ENCODE results near the gene PTBP3. TPM values are rescaled to one million over a fixed set of nuclear protein-coding genes. Genes with fewer than 3 reads are reported as not detected.
"Not testable (repeated sequence)": the region's sequence is repeated elsewhere in the genome, so short reads cannot be mapped to it uniquely, and the experiment has no call there.

PTBP3 gene
- total RNA-seq, 1 experiment from 2014 or later = 16.3 TPM

GRCh38 chr9:112367465-112367864 lies 34.0 kb upstream of the PTBP3 start:
- no peak for DNase-seq
- no peak overlapping the region for H3K4me3 ChIP-seq
- no peaks in the 10 kb centered on the region for H3K27me3 ChIP-seq
- H3K9me3 ChIP-seq = peaks cover 10% of the 10 kb centered on the region
- H3K36me3 ChIP-seq = no peaks in the 10 kb centered on the region

- H3K27me3 ChIP-seq = no peaks in the 10 kb centered on the region
- DNase-seq = no peak
- H3K9me3 ChIP-seq = peaks cover 10% of the 10 kb centered on the region
- H3K4me3 ChIP-seq = no peak overlapping the region
- no peaks in the 10 kb centered on the region for H3K36me3 ChIP-seq
These were observed 33.2 kb upstream of the PTBP3 start for GRCh38 chr9:112366591-112366990.

GRCh38 chr9:112365257-112365656 lies 31.8 kb upstream of the PTBP3 start:
- not testable (repeated sequence) for H3K4me3 ChIP-seq, DNase-seq, H3K36me3 ChIP-seq, H3K27me3 ChIP-seq
- H3K9me3 ChIP-seq = peaks cover 10% of the 10 kb centered on the region

GRCh38 chr9:112364761-112365160 lies 31.3 kb upstream of the PTBP3 start:
- no peaks in the 10 kb centered on the region for H3K27me3 ChIP-seq
- peaks cover 10% of the 10 kb centered on the region for H3K9me3 ChIP-seq
- DNase-seq = no peak
- no peaks in the 10 kb centered on the region for H3K36me3 ChIP-seq
- no peak overlapping the region for H3K4me3 ChIP-seq

GRCh38 chr9:112361601-112362000 lies 28.2 kb upstream of the PTBP3 start:
- no peaks in the 10 kb centered on the region for H3K36me3 ChIP-seq
- no peak for DNase-seq
- H3K9me3 ChIP-seq = 0 out of 2 replicates have a peak, but pooled peaks cover 3% of the 10 kb centered on the region
- no peak overlapping the region for H3K4me3 ChIP-seq
- H3K27me3 ChIP-seq = no peaks in the 10 kb centered on the region

GRCh38 chr9:112360047-112360804 lies 26.8 kb upstream of the PTBP3 start:
- no peaks in the 10 kb centered on the region for H3K36me3 ChIP-seq
- H3K9me3 ChIP-seq = 0 out of 2 replicates have a peak, but pooled peaks cover 2% of the 10 kb centered on the region
- no peak overlapping the region for H3K4me3 ChIP-seq
- no peaks in the 10 kb centered on the region for H3K27me3 ChIP-seq
- no peak for DNase-seq

GRCh38 chr9:112355427-112355897 lies 22.0 kb upstream of the PTBP3 start:
- H3K9me3 ChIP-seq = no peaks in the 10 kb centered on the region
- H3K4me3 ChIP-seq = no peak overlapping the region
- no peaks in the 10 kb centered on the region for H3K27me3 ChIP-seq
- no peaks in the 10 kb centered on the region for H3K36me3 ChIP-seq
- no peak for DNase-seq

GRCh38 chr9:112354081-112354743 lies 20.8 kb upstream of the PTBP3 start:
- no peaks in the 10 kb centered on the region for H3K27me3 ChIP-seq
- no peaks in the 10 kb centered on the region for H3K9me3 ChIP-seq
- no peaks in the 10 kb centered on the region for H3K36me3 ChIP-seq
- no peak for DNase-seq
- no peak overlapping the region for H3K4me3 ChIP-seq

- no peaks in the 10 kb centered on the region for H3K27me3 ChIP-seq
- H3K36me3 ChIP-seq = no peaks in the 10 kb centered on the region
- no peaks in the 10 kb centered on the region for H3K9me3 ChIP-seq
- no peak overlapping the region for H3K4me3 ChIP-seq
- DNase-seq = no peak
These were observed 18.8 kb upstream of the PTBP3 start for GRCh38 chr9:112352209-112352608.

- Histone ChIP-seq H3K4me3 (no peak overlapping the region), H3K27me3 (no peaks in the 10 kb centered on the region), H3K36me3 (no peaks in the 10 kb centered on the region), H3K9me3 (no peaks in the 10 kb centered on the region)
- no peak for DNase-seq
These were observed 17.8 kb upstream of the PTBP3 start for GRCh38 chr9:112351184-112351583.

- no peaks in the 10 kb centered on the region for H3K36me3 ChIP-seq
- no peak overlapping the region; the same call in 1 of the 2 replicates for H3K4me3 ChIP-seq
- no peaks in the 10 kb centered on the region for H3K9me3 ChIP-seq
- no peak for DNase-seq
- no peaks in the 10 kb centered on the region for H3K27me3 ChIP-seq
These were observed 15.6 kb upstream of the PTBP3 start for GRCh38 chr9:112349008-112349333.

- DNase-seq = peak; percentile 64
These were observed 15.0 kb upstream of the PTBP3 start for GRCh38 chr9:112348257-112349007.

GRCh38 chr9:112341730-112342129 lies 8.3 kb upstream of the PTBP3 start:
- no peaks in the 10 kb centered on the region for H3K36me3 ChIP-seq
- peak; percentile 46 for DNase-seq
- H3K9me3 ChIP-seq = no peaks in the 10 kb centered on the region
- no peaks in the 10 kb centered on the region for H3K27me3 ChIP-seq
- no peak overlapping the region for H3K4me3 ChIP-seq

More at GRCh38 chr9:112348257-112349007, 15.0 kb upstream of the PTBP3 start:
- H3K9me3 ChIP-seq = no peaks in the 10 kb centered on the region
- H3K27me3 ChIP-seq = no peaks in the 10 kb centered on the region
- peak overlapping the region; percentile 47 for H3K4me3 ChIP-seq
- H3K36me3 ChIP-seq = no peaks in the 10 kb centered on the region

- Histone ChIP-seq H3K27me3 (no peaks in the 10 kb centered on the region), H3K4me3 (no peak overlapping the region), H3K36me3 (no peaks in the 10 kb centered on the region), H3K9me3 (no peaks in the 10 kb centered on the region)
- no peak for DNase-seq
These were observed 6.5 kb upstream of the PTBP3 start for GRCh38 chr9:112339886-112340285.

GRCh38 chr9:112338561-112338960 lies 5.1 kb upstream of the PTBP3 start:
- Histone ChIP-seq H3K4me3 (no peak overlapping the region), H3K27me3 (no peaks in the 10 kb centered on the region), H3K9me3 (no peaks in the 10 kb centered on the region), H3K36me3 (no peaks in the 10 kb centered on the region)
- no peak for DNase-seq

GRCh38 chr9:112337547-112337946 lies 4.1 kb upstream of the PTBP3 start:
- Histone ChIP-seq H3K27me3 (no peaks in the 10 kb centered on the region), H3K36me3 (no peaks in the 10 kb centered on the region)
- no peak for DNase-seq

GRCh38 chr9:112334432-112334841 lies 1.0 kb upstream of the PTBP3 start:
- no peaks in the 10 kb centered on the region for H3K27me3 ChIP-seq
- DNase-seq = peak; percentile 11
- H3K4me3 ChIP-seq = peak overlapping the region; percentile 69

More at GRCh38 chr9:112337547-112337946, 4.1 kb upstream of the PTBP3 start:
- H3K4me3 ChIP-seq = no peak overlapping the region
- no peaks in the 10 kb centered on the region for H3K9me3 ChIP-seq

More at GRCh38 chr9:112334432-112334841, 1.0 kb upstream of the PTBP3 start:
- Histone ChIP-seq H3K9me3 (no peaks in the 10 kb centered on the region), H3K36me3 (no peaks in the 10 kb centered on the region; the same call in 1 of the 2 replicates)
